B cell (primary cell): ENCODE results near the gene HIRA. TPM values are rescaled to one million over a fixed set of nuclear protein-coding genes. Genes with fewer than 3 reads are reported as not detected.
"Not testable (repeated sequence)": the region's sequence is repeated elsewhere in the genome, so short reads cannot be mapped to it uniquely, and the experiment has no call there.

Experiments
- ATAC-seq: fragments of 200-7000 bp; cut with Tn5 transposase; one replicate; pipeline ENCODE4 v1.10.0; 2021; ENCODE audit warnings: low read depth, mild to moderate bottlenecking, moderate number of reproducible peaks, moderate library complexity
- CTCF ChIA-PET: fragments of 350-600 bp; sonication (Branson Sonifier 250); formaldehyde crosslinking; loops from one replicate; lab custom pipeline; 2021; ENCODE audit warnings: antibody characterized with exemption, inconsistent platforms; lab: Charles Lee
- POLR2A ChIA-PET: fragments of 350-600 bp; sonication (Branson Sonifier 250); formaldehyde crosslinking; loops from one replicate; lab custom pipeline; 2021; ENCODE audit warnings: antibody characterized with exemption; lab: Charles Lee
- DNase-seq: peaks from one replicate; pipeline ENCODE4 v3.0.0; 2013
- H2AFZ ChIP-seq: 2 replicates; pipeline ENCODE4 v1.6.1; 2012; ENCODE audit warnings: mild to moderate bottlenecking, low read depth, low read length; ENCODE audit not compliant: insufficient read depth, poor library complexity, severe bottlenecking
- H3K27ac ChIP-seq, 2 donors: 1 replicate in 1 of 2; 2 replicates in 1 of 2; pipeline ENCODE4 v1.5.1; 2012 to 2013; ENCODE audit warnings: low read length in 2 of 2, mild to moderate bottlenecking in 2 of 2, moderate library complexity in 1 of 2
- H3K27me3 ChIP-seq, 4 experiments: fragments of 200-600 bp in 1 of 4; sonication (generic) in 1 of 4; replicated peaks in 1 of 4; 1 replicate in 2 of 4; 2 replicates in 2 of 4; pipeline versions ENCODE4 v1.6.1 to v1.7.0; 2013 to 2016; ENCODE audit warnings: low read length in 3 of 4, mild to moderate bottlenecking in 2 of 4, mixed read lengths in 1 of 4, moderate library complexity in 1 of 4; ENCODE audit not compliant: insufficient read depth in 4 of 4, control insufficient read depth in 3 of 4; ENCODE audit errors: control extremely low read depth in 1 of 4
- H3K36me3 ChIP-seq, 2 experiments: replicated peaks in 1 of 2; 1 replicate in 1 of 2; 2 replicates in 1 of 2; pipeline versions ENCODE4 v1.6.1 to v1.7.1; 2013; ENCODE audit warnings: low read length in 1 of 2; ENCODE audit not compliant: insufficient read depth in 2 of 2, control insufficient read depth in 1 of 2; ENCODE audit errors: control extremely low read depth in 1 of 2, extremely low read depth in 1 of 2
- H3K4me1 ChIP-seq, 2 donors: fragments of 200-600 bp in 1 of 2; sonication (generic) in 1 of 2; 1 replicate in 1 of 2; 2 replicates in 1 of 2; pipeline versions ENCODE4 v1.5.1 to v1.6.1; 2013 to 2017; ENCODE audit warnings: low read length in 2 of 2; ENCODE audit not compliant: control insufficient read depth in 2 of 2, insufficient read depth in 2 of 2
- H3K4me2 ChIP-seq: replicated peaks from 2 replicates; pipeline ENCODE3; 2012; ENCODE audit warnings: mild to moderate bottlenecking, low read depth, low read length; ENCODE audit not compliant: poor library complexity, severe bottlenecking
- H3K4me3 ChIP-seq, 5 experiments: fragments of 200-600 bp in 1 of 5; sonication (generic) in 1 of 5; 1 replicate in 3 of 5; 2 replicates in 2 of 5; pipeline versions ENCODE4 v1.5.1 to v1.7.0; 2011 to 2016; ENCODE audit warnings: low read length in 4 of 5, mild to moderate bottlenecking in 4 of 5, low read depth in 2 of 5, control low read depth in 1 of 5, moderate library complexity in 1 of 5; ENCODE audit not compliant: insufficient read depth in 1 of 5; ENCODE audit errors: control extremely low read depth in 1 of 5, extremely low read depth in 1 of 5
- H3K79me2 ChIP-seq: fragments of 200-600 bp; sonication (generic); one replicate; pipeline ENCODE4 v1.6.0; 2016; ENCODE audit warnings: low read length; ENCODE audit not compliant: control insufficient read depth, insufficient read depth
- H3K9ac ChIP-seq: fragments of 200-600 bp; sonication (generic); 2 replicates; pipeline ENCODE4 v1.6.1; 2017; ENCODE audit warnings: mild to moderate bottlenecking, low read length, moderate library complexity
- H3K9me3 ChIP-seq, 3 donors: one replicate each; pipeline versions ENCODE4 v1.6.1 to v1.7.1; 2013; ENCODE audit warnings: low read length in 2 of 3; ENCODE audit not compliant: control insufficient read depth in 2 of 3, insufficient read depth in 1 of 3; ENCODE audit errors: control extremely low read depth in 1 of 3
- H4K20me1 ChIP-seq: 2 replicates; pipeline ENCODE4 v1.6.0; 2012; ENCODE audit warnings: mild to moderate bottlenecking, low read length; ENCODE audit not compliant: insufficient read depth, control insufficient read depth, poor library complexity, severe bottlenecking
- H3K27ac Mint-ChIP-seq: one replicate; pipeline ENCODE4 v1.8.0; 2021; ENCODE audit warnings: mixed read lengths
- H3K27me3 Mint-ChIP-seq: one replicate; pipeline ENCODE4 v1.8.0; 2021; ENCODE audit warnings: mixed read lengths
- H3K4me1 Mint-ChIP-seq: one replicate; pipeline ENCODE4 v1.8.0; 2021; ENCODE audit warnings: mixed read lengths
- H3K4me3 Mint-ChIP-seq: one replicate; pipeline ENCODE4 v1.8.0; 2021; ENCODE audit warnings: mixed read lengths
- H3K9me3 Mint-ChIP-seq: one replicate; pipeline ENCODE4 v1.8.0; 2022; ENCODE audit warnings: mixed read lengths; ENCODE audit not compliant: insufficient read depth
- CTCF ChIP-seq: fragments of 200-600 bp; IDR thresholded peaks from one replicate; pipeline ENCODE4 v1.8.0; 2022; ENCODE audit warnings: antibody characterized with exemption, mild to moderate bottlenecking
- EZH2 ChIP-seq: IDR thresholded peaks from 2 replicates; pipeline ENCODE4 v1.6.1; 2012; ENCODE audit warnings: borderline replicate concordance, low read depth, mild to moderate bottlenecking, moderate library complexity, low read length; ENCODE audit not compliant: insufficient read depth, poor library complexity, severe bottlenecking
- WGBS: methylation state at CpG from one replicate; pipeline ENCODE4 v1.1.5; 2013; ENCODE audit warnings: missing lambda C conversion rate; ENCODE audit not compliant: insufficient coverage; 5-methylcytosine and 5-hydroxymethylcytosine counted together
- intact Hi-C: fragments of 100-400 bp; cut with micrococcal nuclease; formaldehyde crosslinking; loops from one replicate; pipeline ENCODE4 v1.10.0; 2022
- polyA plus RNA-seq: library from polyadenylated mRNA; depleted of rRNA; stranded (reverse); fragments of >200 nt; gene quantifications from 2 replicates; pipeline ENCODE4 v1.2.3, GENCODE V29; 2012
- total RNA-seq, 2 donors: library from RNA; stranded (reverse); fragments of 120-200 nt in 1 of 2; gene quantifications; 1 replicate in 1 of 2; 2 replicates in 1 of 2; pipeline versions ENCODE4 v1.2.3 to v1.2.4, GENCODE V29; 2013 to 2022

Gene HIRA
- total and polyA plus RNA-seq, 2 donors (not counting 1 experiment from before 2014, with no cell fraction given), result 28.3 to 34.5 TPM

GRCh38 chr22:19321757-19322156 is 109.8 kb downstream of the HIRA start:
- peaks cover 4% of the 10 kb centered on the region for H3K9me3 Mint-ChIP-seq
- Histone ChIP-seq H2AFZ (no peak overlapping the region), H3K27me3 (no peaks in the 10 kb centered on the region), H3K4me3 (no peak overlapping the region), H3K27ac (no peak overlapping the region), H3K36me3 (no peaks in the 10 kb centered on the region), H4K20me1 (no peaks in the 10 kb centered on the region), H3K4me2 (no peak overlapping the region), H3K79me2 (no peaks in the 10 kb centered on the region), H3K9ac (no peak overlapping the region), H3K9me3 (peaks cover 9 to 25% (median 16%) of the 10 kb centered on the region in 3 donors), H3K4me1 (no peaks in the 10 kb centered on the region)
- no peak overlapping the region for H3K4me3 Mint-ChIP-seq
- H3K27ac Mint-ChIP-seq, result no peak overlapping the region
- no peak for ATAC-seq
- DNase-seq, result no peak
- H3K27me3 Mint-ChIP-seq, result no peaks in the 10 kb centered on the region
- no CpG with 5 or more reads among the region's 2 CpGs for WGBS
- CTCF ChIA-PET, result no interaction called here
- TF ChIP-seq EZH2, result no peak
- no peak for TF ChIP-seq CTCF
- no peaks in the 10 kb centered on the region for H3K4me1 Mint-ChIP-seq
- intact Hi-C loops, result no loop called here
- POLR2A ChIA-PET, result no interaction called here

- H2AFZ ChIP-seq, H3K9me3 Mint-ChIP-seq, POLR2A ChIA-PET, intact Hi-C loops, DNase-seq, CTCF ChIA-PET, H3K4me1 Mint-ChIP-seq, H3K4me2 ChIP-seq, H4K20me1 ChIP-seq, H3K27ac Mint-ChIP-seq, H3K27ac ChIP-seq, H3K36me3 ChIP-seq, H3K9ac ChIP-seq, H3K27me3 Mint-ChIP-seq, H3K27me3 ChIP-seq, H3K4me3 Mint-ChIP-seq, H3K4me1 ChIP-seq, H3K4me3 ChIP-seq, ATAC-seq, H3K79me2 ChIP-seq: not testable (repeated sequence)
- H3K9me3 ChIP-seq, result peaks cover 9 to 33% (median 30%) of the 10 kb centered on the region in 3 donors
- 92% methylated on average over 2 of the region's 8 CpGs for WGBS
Observed at GRCh38 chr22:19320136-19320535, 111.4 kb downstream of the HIRA start.
